Tibial nerve (tissue), 4 donors: Measurements from ENCODE around the gene CEP85L. TPM values are rescaled to one million over a fixed set of nuclear protein-coding genes. Genes with fewer than 3 reads are reported as not detected.
A peak's percentile ranks its signal among the peaks of the same experiment; 100 is the strongest.

ENCODE experiments used
- DNase-seq, 2 donors: peaks; one replicate each; pipeline ENCODE4 v3.0.0-alpha.2; 2019; ENCODE audit warnings: low spot score in 2 of 2
- H3K27ac ChIP-seq, 4 donors: fragments of 200-600 bp; sonication (generic) in 3 of 4; one replicate each; pipeline ENCODE4 v1.5.1; 2017 to 2019; ENCODE audit warnings: mild to moderate bottlenecking in 1 of 4
- H3K27me3 ChIP-seq, 2 donors: fragments of 200-600 bp; sonication (generic) in 1 of 2; one replicate each; pipeline versions ENCODE4 v1.5.1 to v1.6.0; 2017 to 2019
- H3K36me3 ChIP-seq, 3 donors: fragments of 200-600 bp; sonication (generic); one replicate each; pipeline ENCODE4 v1.5.1; 2018 to 2019
- H3K4me1 ChIP-seq, 4 donors: fragments of 200-600 bp; sonication (generic) in 3 of 4; one replicate each; pipeline ENCODE4 v1.5.1; 2017 to 2019
- H3K4me3 ChIP-seq, 4 donors: fragments of 200-600 bp; sonication (generic) in 3 of 4; one replicate each; pipeline ENCODE4 v1.5.1; 2017 to 2019; ENCODE audit warnings: mild to moderate bottlenecking in 1 of 4, moderate library complexity in 1 of 4
- H3K9me3 ChIP-seq, 4 donors: fragments of 200-600 bp; sonication (generic) in 3 of 4; one replicate each; pipeline ENCODE4 v1.5.1; 2017 to 2019
- EP300 ChIP-seq, 2 donors: sonication (generic); formaldehyde crosslinking; IDR thresholded peaks; one replicate each; pipeline ENCODE4 v1.6.1; 2017; ENCODE audit warnings: antibody characterized with exemption in 2 of 2, mild to moderate bottlenecking in 1 of 2
- POLR2A ChIP-seq, 2 donors: fragments of 450-650 bp; IDR thresholded peaks; one replicate each; pipeline ENCODE4 v1.6.1; 2017; ENCODE audit warnings: antibody characterized with exemption in 2 of 2, mild to moderate bottlenecking in 2 of 2, moderate library complexity in 2 of 2
- whole genome bisulfite sequencing, 2 donors: methylation state at CpG; one replicate each; pipeline ENCODE4 v1.1.5; 2018; 5-methylcytosine and 5-hydroxymethylcytosine counted together
- total RNA-seq, 4 donors: library from RNA; depleted of rRNA; stranded (reverse); fragments of >200 nt; gene quantifications; one replicate each; pipeline ENCODE4 v1.1.0, GENCODE V29; 2016
- TF ChIP-seq, protein P1 (sequence below), 5 experiments: fragments of 200-600 bp in 3 of 5; fragments of 450-650 bp in 2 of 5; sonication (generic) in 3 of 5; IDR thresholded peaks; one replicate each; pipeline ENCODE4 v1.5.1; 2016 to 2019; ENCODE audit warnings: antibody characterized with exemption in 5 of 5, mild to moderate bottlenecking in 3 of 5, moderate library complexity in 2 of 5

Gene CEP85L
- total RNA-seq, 4 donors from 2014 or later: 26.7 to 47.4 (median 37.8) TPM

DNA sequence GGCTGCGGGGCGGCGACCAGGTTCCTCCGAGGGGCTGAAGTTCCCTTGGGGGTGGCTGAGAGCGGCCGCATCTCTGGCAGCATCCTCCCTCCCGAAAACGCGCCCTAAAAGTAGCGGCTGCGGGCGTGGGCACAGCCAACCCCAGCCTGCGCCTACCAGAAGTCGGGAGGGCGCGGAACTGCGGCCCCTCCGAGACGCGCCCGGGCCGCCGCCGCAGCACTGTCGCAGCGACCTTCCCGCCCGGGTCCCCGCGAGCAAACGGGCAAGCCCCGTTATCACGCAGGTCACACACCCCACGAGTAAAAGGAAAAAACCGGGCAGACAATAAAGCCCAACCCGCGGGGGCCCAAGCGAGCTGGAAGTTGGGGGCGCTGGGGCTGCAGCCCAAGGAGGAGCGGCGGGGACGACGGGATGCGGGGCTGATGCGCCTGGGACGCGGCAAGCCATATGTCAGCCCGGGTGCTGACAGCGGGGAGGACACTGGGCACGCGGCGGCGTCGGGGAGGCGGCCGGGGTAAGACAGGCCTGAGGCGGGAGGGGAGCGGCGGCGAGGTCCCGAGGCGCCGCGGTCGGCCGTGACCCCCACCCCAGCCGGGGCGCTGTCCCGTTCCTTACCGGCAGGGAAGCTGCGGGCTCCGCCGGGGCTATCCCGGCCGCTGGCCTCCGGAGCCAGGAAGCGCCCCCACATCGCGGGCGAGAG lies 659 bp downstream of the CEP85L start:
- WGBS, 2 donors: 0% methylated on average over 50 to 52 of the region's 80 CpGs
- Histone ChIP-seq H3K4me3 (peak overlapping the region; percentile 68 to 97 (median 88)), H3K9me3 (no peaks in the 10 kb centered on the region), H3K4me1 (peaks cover 0 to 52% (median 10%) of the 10 kb centered on the region in 4 donors), H3K36me3 (no peaks in the 10 kb centered on the region), H3K27ac (peak overlapping the region; percentile 88 to 98 (median 96)), H3K27me3 (no peaks in the 10 kb centered on the region)
- peak in 1 of 2 donors; percentile 55 for TF ChIP-seq POLR2A (IDR thresholded peaks at IDR 0.05)
- TF ChIP-seq, protein P1, sequence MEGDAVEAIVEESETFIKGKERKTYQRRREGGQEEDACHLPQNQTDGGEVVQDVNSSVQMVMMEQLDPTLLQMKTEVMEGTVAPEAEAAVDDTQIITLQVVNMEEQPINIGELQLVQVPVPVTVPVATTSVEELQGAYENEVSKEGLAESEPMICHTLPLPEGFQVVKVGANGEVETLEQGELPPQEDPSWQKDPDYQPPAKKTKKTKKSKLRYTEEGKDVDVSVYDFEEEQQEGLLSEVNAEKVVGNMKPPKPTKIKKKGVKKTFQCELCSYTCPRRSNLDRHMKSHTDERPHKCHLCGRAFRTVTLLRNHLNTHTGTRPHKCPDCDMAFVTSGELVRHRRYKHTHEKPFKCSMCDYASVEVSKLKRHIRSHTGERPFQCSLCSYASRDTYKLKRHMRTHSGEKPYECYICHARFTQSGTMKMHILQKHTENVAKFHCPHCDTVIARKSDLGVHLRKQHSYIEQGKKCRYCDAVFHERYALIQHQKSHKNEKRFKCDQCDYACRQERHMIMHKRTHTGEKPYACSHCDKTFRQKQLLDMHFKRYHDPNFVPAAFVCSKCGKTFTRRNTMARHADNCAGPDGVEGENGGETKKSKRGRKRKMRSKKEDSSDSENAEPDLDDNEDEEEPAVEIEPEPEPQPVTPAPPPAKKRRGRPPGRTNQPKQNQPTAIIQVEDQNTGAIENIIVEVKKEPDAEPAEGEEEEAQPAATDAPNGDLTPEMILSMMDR (IDR thresholded peaks at IDR 0.05): peak in 2 of 5 experiments; percentile 1 to 82
- peak in 1 of 2 donors; percentile 50 for TF ChIP-seq EP300 (IDR thresholded peaks at IDR 0.05)
- peak in 1 of 2 donors; percentile 16 for DNase-seq

DNA sequence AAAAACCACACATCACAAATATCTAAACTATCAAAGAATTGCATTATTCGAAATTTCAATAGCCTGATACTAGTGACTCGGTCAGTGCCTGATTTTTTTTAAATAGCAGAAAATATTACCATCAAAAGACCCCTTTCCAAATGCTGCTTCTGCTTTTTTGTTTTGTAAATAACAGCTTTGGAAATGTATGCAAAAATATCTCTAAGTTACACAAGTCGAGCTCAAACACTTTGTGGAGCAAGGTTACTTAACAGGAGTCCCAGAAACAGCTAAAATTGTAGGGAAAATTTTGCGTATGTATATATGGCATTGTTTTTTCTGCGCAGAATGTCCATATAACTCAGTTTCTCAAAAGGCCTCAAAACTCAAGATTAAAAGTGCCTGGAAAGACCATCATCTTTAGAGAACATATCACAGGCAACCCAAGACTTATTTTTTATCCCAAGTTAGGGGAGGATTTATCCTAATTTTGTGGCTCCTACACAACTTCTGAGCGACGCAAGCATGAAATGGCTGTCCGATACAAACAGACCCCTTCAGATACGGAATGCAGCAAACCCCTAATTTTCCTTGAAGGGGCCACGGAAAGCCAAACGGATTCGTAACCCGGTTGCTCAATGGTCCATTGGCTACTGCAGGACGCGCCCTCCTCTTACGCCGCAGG lies 1.3 kb downstream of the CEP85L start:
- H3K4me1 ChIP-seq: peaks cover 0 to 58% (median 15%) of the 10 kb centered on the region in 4 donors
- no peaks in the 10 kb centered on the region for H3K36me3 ChIP-seq
- H3K9me3 ChIP-seq: no peaks in the 10 kb centered on the region
- TF ChIP-seq POLR2A (IDR thresholded peaks at IDR 0.05): no peak
- TF ChIP-seq EP300 (IDR thresholded peaks at IDR 0.05): no peak
- TF ChIP-seq, protein P1 (IDR thresholded peaks at IDR 0.05): no peak
- DNase-seq: peak in 1 of 2 donors; percentile 40
- peak overlapping the region; percentile 88 to 98 (median 96) for H3K27ac ChIP-seq
- peak overlapping the region; percentile 68 to 97 (median 88) for H3K4me3 ChIP-seq
- H3K27me3 ChIP-seq: no peaks in the 10 kb centered on the region
- 5 to 6% methylated on average over 13 to 17 of the region's 17 CpGs for WGBS, 2 donors

DNA sequence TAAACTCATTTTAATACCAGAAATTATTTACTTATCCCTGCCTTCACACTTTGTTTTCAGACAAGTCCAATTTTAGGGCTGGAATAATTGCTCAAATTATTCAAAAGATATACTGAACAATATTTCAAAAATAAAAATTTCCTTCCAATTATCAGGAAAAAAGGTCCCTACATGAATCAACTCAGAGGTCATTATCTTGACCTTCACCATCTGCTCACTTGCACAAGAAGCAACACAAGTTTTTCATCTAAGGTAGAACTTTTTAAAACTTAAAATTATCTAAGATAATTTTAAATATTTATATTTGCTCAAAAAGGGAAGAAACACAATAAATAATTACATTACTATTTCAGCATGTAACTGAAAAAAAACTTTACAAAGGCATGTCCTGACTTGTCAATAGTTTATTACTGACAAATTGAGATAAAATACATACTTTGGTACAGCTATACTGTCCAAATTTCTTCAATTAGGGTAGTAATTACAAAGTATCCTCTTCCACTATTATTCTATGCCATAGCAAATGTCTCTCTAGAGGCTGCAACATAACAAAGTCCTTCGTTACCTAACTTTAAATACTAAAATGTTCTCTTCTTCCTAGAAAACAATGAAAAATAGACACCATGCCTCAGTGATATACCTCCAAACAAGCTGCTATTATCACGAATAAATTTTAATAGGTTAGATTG lies 2.4 kb downstream of the CEP85L start:
- H3K27ac ChIP-seq: peak overlapping the region in 3 of 4 donors; percentile 93 to 98 (median 98)

DNA sequence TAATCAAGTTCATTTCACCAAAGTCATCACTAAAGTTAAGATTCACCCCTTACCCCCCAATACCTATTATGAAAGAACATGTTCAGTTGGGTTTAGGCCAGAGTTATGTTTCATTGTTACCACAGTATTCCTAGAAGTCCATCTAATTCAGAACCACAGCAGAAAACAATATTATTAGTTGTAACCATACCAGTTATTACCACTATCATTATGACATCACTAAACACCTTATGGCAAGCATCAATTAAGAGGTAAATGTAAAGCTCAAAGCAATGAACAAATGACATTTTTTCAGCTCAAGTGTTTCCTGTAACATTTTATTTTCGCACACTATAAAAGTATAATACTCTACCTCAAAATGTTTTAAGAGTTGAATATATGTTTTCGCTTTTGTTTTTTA lies 4.4 kb downstream of the CEP85L start:
- DNase-seq: no peak
- H3K27ac ChIP-seq: peak overlapping the region in 1 of 4 donors; percentile 1
- H3K4me3 ChIP-seq: no peak overlapping the region
- no peaks in the 10 kb centered on the region for H3K27me3 ChIP-seq
- H3K36me3 ChIP-seq: no peaks in the 10 kb centered on the region
- 97% methylated on average over 2 of the region's 2 CpGs for WGBS, 2 donors
- TF ChIP-seq EP300 (IDR thresholded peaks at IDR 0.05): no peak
- TF ChIP-seq, protein P1 (IDR thresholded peaks at IDR 0.05): no peak
- no peak for TF ChIP-seq POLR2A (IDR thresholded peaks at IDR 0.05)
- peaks cover 0 to 73% (median 24%) of the 10 kb centered on the region in 4 donors for H3K4me1 ChIP-seq
- H3K9me3 ChIP-seq: no peaks in the 10 kb centered on the region

More for the DNA sequence above, 2.4 kb downstream of the CEP85L start:
- Histone ChIP-seq H3K4me3 (peak overlapping the region; percentile 68 to 97 (median 88)), H3K4me1 (peaks cover 0 to 69% (median 18%) of the 10 kb centered on the region in 4 donors), H3K36me3 (no peaks in the 10 kb centered on the region), H3K27me3 (no peaks in the 10 kb centered on the region), H3K9me3 (no peaks in the 10 kb centered on the region)
- no peak for DNase-seq
- 24 to 30% methylated on average over 2 of the region's 2 CpGs for WGBS, 2 donors
- no peak for TF ChIP-seq POLR2A (IDR thresholded peaks at IDR 0.05)
- no peak for TF ChIP-seq EP300 (IDR thresholded peaks at IDR 0.05)
- TF ChIP-seq, protein P1 (IDR thresholded peaks at IDR 0.05): no peak
